Skeletal muscle tissue (tissue), 4 donors: Measurements from ENCODE around the gene MEIS2. TPM values are rescaled to one million over a fixed set of nuclear protein-coding genes. Genes with fewer than 3 reads are reported as not detected.

ENCODE experiments used
- H3K27ac ChIP-seq: one replicate; pipeline ENCODE4 v1.7.0; 2013; ENCODE audit warnings: mild to moderate bottlenecking, low read depth, low read length, inconsistent platforms
- H3K27me3 ChIP-seq, 3 donors: one replicate each; pipeline ENCODE4 v1.7.0; 2013; ENCODE audit warnings: low read length in 3 of 3; ENCODE audit not compliant: control insufficient read depth in 3 of 3, insufficient read depth in 3 of 3
- H3K36me3 ChIP-seq, 3 donors: one replicate each; pipeline ENCODE4 v1.7.0; 2013; ENCODE audit warnings: low read length in 3 of 3; ENCODE audit not compliant: control insufficient read depth in 3 of 3, insufficient read depth in 3 of 3
- H3K4me1 ChIP-seq, 3 donors: one replicate each; pipeline ENCODE4 v1.7.0; 2013; ENCODE audit warnings: low read length in 3 of 3, mild to moderate bottlenecking in 3 of 3; ENCODE audit not compliant: control insufficient read depth in 3 of 3, insufficient read depth in 3 of 3
- H3K4me3 ChIP-seq, 3 donors: one replicate each; pipeline ENCODE4 v1.7.0; 2013; ENCODE audit warnings: low read length in 3 of 3
- H3K9ac ChIP-seq, 3 donors: one replicate each; pipeline ENCODE4 v1.7.0; 2013; ENCODE audit warnings: low read length in 3 of 3, mild to moderate bottlenecking in 3 of 3, moderate library complexity in 2 of 3, low read depth in 1 of 3
- H3K9me3 ChIP-seq, 3 donors: one replicate each; pipeline ENCODE4 v1.7.0; 2013; ENCODE audit warnings: low read length in 3 of 3; ENCODE audit not compliant: control insufficient read depth in 3 of 3
- total RNA-seq: library from RNA; depleted of rRNA; stranded (reverse); fragments of >200 nt; gene quantifications from one replicate; pipeline ENCODE4 v1.2.3, GENCODE V29; 2014
- donor health status: Osteomylitis.

Gene MEIS2
- total RNA-seq, 1 donor from 2014 or later, result 4.2 TPM

- Histone ChIP-seq H3K9me3 (no peaks in the 10 kb centered on the region), H3K27me3 (peaks cover 2 to 5% (median 3%) of the 10 kb centered on the region in 3 donors), H3K9ac (no peak overlapping the region), H3K36me3 (no peaks in the 10 kb centered on the region), H3K27ac (no peak overlapping the region), H3K4me3 (no peak overlapping the region), H3K4me1 (no peaks in the 10 kb centered on the region)
These were observed 236.8 kb downstream of the MEIS2 start for GRCh38 chr15:36863570-36863969.

DNA sequence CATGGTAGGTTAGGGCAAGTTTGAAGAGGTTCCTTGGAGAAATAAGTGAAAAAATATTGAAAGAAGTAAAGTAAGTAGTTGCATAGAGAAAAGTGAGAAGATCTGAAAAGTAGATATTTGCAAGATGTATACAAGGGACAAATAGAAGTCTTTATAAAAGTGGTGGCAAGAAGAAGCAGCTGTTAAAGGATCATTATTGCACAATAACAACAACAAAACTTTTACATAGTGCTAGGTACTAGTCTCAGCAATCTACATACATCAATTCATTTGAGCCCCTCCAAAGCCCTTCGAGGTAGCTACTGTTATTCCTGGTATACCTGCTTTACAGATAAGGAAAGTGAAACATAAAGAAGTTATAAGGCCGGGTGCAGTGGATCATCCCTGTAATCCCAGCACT lies 239.6 kb downstream of the MEIS2 start:
- Histone ChIP-seq H3K4me3 (no peak overlapping the region), H3K9me3 (no peaks in the 10 kb centered on the region), H3K9ac (no peak overlapping the region), H3K27ac (no peak overlapping the region), H3K36me3 (no peaks in the 10 kb centered on the region), H3K27me3 (peaks cover 2 to 5% (median 3%) of the 10 kb centered on the region in 3 donors), H3K4me1 (no peaks in the 10 kb centered on the region)

- H3K9ac ChIP-seq, result no peak overlapping the region
- no peaks in the 10 kb centered on the region for H3K36me3 ChIP-seq
- H3K4me3 ChIP-seq, result no peak overlapping the region
- peaks cover 0 to 3% (median 2%) of the 10 kb centered on the region in 3 donors for H3K27me3 ChIP-seq
- no peaks in the 10 kb centered on the region for H3K4me1 ChIP-seq
- H3K27ac ChIP-seq, result no peak overlapping the region
- H3K9me3 ChIP-seq, result no peaks in the 10 kb centered on the region
These were observed 241.9 kb downstream of the MEIS2 start for GRCh38 chr15:36858423-36858822.

DNA sequence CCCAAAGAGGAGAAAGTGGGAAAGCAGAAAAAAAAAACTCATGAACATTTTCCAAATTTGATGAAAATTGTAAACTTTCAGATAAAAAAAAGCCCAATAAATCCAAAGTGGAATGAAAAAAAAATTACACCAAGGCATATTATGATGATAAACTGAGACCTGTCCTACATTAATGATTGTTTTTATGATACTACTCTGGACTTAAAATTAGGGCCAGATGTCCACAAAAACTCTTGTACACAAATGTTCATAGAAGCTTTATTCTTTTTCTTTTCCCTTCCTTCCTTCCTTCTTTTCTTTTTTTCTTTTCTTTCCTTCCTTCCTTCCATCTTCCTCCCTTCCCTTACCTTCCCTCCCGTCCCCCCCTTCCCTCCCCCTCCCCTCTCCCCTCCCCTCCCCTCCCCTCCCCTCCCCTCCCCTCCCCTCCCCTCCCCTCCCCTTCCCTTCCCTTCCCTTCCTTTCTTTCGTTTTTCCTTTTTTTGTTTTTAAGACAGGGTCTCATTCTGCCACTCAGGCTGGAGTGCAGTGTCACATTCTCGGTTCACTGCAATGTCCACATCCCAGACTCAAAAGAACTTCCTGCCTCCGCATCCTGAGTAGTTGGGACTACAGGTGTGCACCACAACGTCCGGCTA lies 243.9 kb downstream of the MEIS2 start:
- H3K9me3 ChIP-seq, result no peaks in the 10 kb centered on the region
- no peaks in the 10 kb centered on the region for H3K4me1 ChIP-seq
- no peaks in the 10 kb centered on the region for H3K36me3 ChIP-seq
- H3K27me3 ChIP-seq, result peaks cover 0 to 3% (median 2%) of the 10 kb centered on the region in 3 donors
- H3K4me3 ChIP-seq, result no peak overlapping the region
- H3K27ac ChIP-seq, result no peak overlapping the region
- H3K9ac ChIP-seq, result no peak overlapping the region

DNA sequence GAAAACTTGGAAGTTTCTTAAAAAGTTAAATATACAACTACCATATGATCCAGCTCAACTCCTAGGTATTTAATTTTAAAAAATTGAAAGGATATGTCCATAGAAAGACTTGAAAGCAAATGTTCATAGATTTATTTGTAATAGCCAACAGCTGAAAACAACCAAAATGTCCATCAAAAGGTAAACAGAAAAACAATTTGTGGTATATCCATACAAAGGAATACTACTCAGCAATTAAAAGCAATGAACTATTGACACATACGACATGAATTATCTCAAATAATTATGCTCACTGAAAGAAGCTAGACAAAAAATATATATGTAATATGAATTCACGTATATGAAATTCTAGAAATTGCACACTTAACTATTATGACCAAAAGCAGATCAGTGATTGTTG lies 249.5 kb downstream of the MEIS2 start:
- no peaks in the 10 kb centered on the region for H3K4me1 ChIP-seq
- H3K27me3 ChIP-seq, result no peaks in the 10 kb centered on the region
- H3K27ac ChIP-seq, result no peak overlapping the region
- no peaks in the 10 kb centered on the region for H3K9me3 ChIP-seq
- no peak overlapping the region for H3K4me3 ChIP-seq
- H3K9ac ChIP-seq, result no peak overlapping the region
- no peaks in the 10 kb centered on the region for H3K36me3 ChIP-seq

DNA sequence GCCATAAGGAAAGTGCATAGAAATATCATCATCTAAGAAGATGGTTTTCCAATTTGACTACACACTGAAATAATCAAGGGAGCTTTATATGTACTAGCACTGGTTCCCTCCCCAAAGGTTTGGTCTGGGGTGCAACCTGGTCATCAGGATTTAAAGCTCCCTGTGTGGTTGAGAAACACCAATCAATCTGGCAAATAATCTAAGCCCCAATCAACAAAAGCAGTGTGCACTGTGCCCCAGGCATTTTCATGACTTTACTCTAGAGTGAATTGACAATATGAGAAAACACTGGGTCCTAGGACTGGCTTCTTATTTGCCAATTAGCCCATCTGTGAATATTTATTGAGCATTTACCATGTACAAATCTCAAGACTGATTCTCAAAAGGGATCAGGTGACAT lies 255.1 kb downstream of the MEIS2 start:
- no peaks in the 10 kb centered on the region for H3K27me3 ChIP-seq
- no peaks in the 10 kb centered on the region for H3K9me3 ChIP-seq
- H3K36me3 ChIP-seq, result no peaks in the 10 kb centered on the region
- H3K4me3 ChIP-seq, result no peak overlapping the region
- H3K27ac ChIP-seq, result no peak overlapping the region
- no peaks in the 10 kb centered on the region for H3K4me1 ChIP-seq
- no peak overlapping the region for H3K9ac ChIP-seq

- H3K27me3 ChIP-seq, result no peaks in the 10 kb centered on the region
- H3K9me3 ChIP-seq, result no peaks in the 10 kb centered on the region
- no peaks in the 10 kb centered on the region for H3K36me3 ChIP-seq
- H3K4me1 ChIP-seq, result no peaks in the 10 kb centered on the region
- no peak overlapping the region for H3K4me3 ChIP-seq
- H3K27ac ChIP-seq, result no peak overlapping the region
- H3K9ac ChIP-seq, result no peak overlapping the region
These were observed 255.8 kb downstream of the MEIS2 start for GRCh38 chr15:36844534-36844998.

DNA sequence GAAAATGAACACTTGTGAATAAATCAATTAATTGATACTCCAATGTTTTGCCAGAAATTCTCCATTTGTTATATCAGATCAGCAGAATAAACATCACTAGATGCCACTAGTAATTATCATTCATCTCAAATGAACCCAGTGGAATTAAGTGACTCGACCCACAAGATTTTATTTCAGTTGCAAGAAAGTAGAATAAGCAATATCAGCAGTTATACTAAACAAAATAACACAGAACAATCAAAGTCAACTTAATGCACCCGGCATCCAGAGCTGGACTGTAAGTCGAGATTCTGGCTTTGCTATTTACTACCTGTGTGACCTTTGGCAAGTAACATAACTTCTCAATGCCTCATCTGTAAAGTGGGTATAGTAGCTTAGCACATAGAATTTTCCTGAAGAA lies 256.5 kb downstream of the MEIS2 start:
- Histone ChIP-seq H3K9ac (no peak overlapping the region), H3K27ac (no peak overlapping the region), H3K27me3 (no peaks in the 10 kb centered on the region), H3K4me1 (no peaks in the 10 kb centered on the region), H3K4me3 (no peak overlapping the region), H3K9me3 (no peaks in the 10 kb centered on the region), H3K36me3 (no peaks in the 10 kb centered on the region)

DNA sequence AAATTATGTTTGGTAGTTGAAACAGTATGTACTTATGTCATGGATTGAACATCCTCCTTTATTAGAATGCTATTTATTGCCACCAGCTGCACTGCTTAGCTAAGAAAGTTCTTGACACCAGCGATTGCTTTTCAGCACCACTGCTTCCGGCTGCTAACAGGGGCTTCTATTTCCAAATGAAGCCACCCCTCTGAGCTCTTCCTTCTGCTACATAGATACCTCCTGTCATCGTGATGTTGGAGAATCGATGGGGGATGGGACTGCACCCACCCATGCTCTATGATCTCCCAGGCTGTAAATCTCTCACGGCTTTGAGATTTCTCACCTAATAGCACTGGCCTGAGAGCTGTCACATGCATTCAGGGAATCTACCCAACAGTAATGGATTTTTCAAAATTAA lies 259.2 kb downstream of the MEIS2 start:
- Histone ChIP-seq H3K36me3 (no peaks in the 10 kb centered on the region), H3K4me1 (no peaks in the 10 kb centered on the region), H3K9me3 (no peaks in the 10 kb centered on the region), H3K27ac (no peak overlapping the region), H3K4me3 (no peak overlapping the region), H3K27me3 (no peaks in the 10 kb centered on the region), H3K9ac (no peak overlapping the region)
